Germinal center (tissue), 1 donor: ENCODE results near the gene FOS.
"Not testable (repeated sequence)": the region's sequence is repeated elsewhere in the genome, so short reads cannot be mapped to it uniquely, and the experiment has no call there.

Source experiments
- DNase-seq: peaks from one replicate; pipeline ENCODE4 v3.0.0; 2012; ENCODE audit warnings: mixed read lengths, low spot score

Gene FOS

DNA sequence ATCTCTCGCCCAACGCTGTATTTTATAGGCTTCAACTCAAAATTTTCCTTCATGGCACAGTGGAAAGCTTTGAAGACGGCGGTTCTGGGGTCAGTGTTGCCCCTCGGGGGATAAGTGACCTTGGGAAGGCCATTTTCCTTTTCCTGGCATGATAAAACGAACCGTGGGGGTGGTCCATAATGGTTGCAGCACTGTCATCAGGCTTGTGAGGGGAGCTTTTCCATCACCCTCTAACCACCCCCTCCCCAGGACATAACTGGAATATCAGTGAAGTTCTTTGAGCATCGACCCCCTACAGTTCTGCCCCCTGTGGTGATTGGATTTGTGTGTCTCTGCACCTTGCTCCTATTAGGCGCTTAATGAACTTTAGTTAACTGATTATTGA is 16.0 kb downstream of the FOS start:
- DNase-seq: peak; percentile 39

DNA sequence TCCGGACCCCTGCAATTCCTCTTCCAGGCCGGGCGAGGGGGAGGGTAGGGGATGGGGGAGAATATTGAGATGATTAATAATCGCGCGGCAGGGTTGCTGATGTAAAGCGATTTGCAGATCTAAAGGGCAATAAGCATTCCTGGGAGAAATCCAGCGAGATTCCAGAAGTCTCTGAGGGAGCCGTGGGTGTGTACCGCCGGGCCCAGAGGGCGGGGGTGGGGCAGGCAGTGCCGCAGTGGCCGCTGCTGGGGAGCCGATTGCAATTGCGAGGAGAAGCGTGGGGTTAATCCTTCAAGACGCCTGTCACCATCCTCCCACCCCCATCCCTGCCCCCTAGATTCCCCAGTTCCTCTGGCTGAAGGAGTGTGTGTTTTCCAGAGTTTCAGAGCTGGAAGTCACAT is 16.4 kb downstream of the FOS start:
- no peak for DNase-seq

DNA sequence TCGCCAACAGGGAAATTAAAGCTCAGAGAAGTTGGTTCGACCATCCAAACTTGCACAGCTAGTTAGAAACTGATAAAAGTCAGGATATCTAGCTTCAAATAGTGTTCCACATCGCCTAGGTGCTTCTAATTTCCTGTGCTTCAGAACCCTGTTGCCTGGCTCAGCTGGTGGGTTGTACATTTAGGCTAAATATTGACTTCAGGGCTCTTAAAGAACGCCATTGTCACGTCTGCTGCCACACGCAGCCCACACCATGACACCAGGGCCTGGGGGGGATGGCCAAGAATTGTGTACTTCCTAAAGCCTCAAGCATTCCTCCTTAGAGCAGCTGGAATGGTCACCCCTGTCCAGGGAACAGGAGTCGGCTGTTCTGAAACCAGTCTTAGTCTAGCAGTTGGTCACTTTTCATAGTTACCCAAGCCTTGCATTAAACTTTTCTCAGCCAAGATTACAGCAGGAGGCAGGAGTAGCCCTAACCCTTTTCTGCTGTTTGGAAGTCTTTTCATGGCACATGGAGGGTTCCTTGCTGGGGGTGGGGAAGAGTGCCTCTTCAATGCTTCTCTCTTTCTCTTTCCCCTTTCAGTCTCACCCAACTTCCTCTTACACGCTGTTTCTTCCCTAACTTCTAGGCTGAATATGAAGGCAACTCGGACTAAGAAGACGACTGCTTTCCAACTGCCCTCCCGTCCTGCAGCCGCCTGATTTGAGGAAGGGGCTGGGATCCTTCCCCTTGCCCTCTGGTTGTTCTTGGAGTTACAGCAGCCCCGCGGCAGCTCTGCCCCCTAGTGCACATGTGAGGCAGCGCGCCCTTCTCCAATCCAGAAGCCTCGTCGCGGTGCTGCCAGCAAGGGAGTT is 17.1 kb downstream of the FOS start:
- DNase-seq: peak; percentile 75

- DNase-seq: no peak
Measured at GRCh38 chr14:75297411-75298040, 18.9 kb downstream of the FOS start.

DNA sequence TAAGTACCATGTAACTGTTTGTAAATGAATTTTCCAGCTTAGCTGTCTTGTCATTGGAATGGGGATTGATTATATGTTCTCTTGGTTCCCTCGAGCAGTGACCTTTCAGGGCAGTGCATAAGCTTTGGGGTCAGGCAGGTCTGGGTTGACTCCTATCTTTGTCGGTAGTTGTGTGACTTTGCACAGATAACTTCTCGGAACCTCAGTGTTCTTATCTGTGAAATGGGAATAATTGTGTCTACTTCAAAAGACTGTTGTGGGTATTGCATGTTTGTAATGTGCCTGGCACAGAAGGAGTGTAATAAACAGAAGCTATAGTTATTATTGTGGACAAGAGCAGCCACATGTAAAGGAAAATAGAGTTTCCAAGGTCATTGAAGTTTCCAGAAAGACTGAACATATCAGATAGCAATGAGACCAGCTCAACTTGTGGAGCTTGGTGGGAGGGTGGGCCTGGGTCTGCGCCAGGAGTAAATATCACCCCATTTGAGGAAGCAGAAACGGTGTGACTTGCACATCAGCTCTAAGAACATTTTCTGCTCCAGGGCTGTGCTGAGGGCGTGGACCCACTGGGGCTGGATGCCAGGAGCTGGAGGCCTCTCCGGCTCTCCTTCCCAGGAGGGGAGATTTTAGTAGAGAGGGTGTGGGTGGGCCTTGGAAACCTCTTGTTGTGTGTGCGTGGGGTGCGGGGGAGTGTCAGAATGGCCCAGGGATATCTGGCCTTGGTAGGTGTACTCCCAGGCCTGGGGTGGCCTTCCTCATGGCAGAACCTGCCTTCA is 19.7 kb downstream of the FOS start:
- DNase-seq: no peak

- DNase-seq: no peak
Measured at GRCh38 chr14:75299059-75299458, 20.4 kb downstream of the FOS start.

GRCh38 chr14:75299576-75299975 is 20.9 kb downstream of the FOS start:
- no peak for DNase-seq

DNA sequence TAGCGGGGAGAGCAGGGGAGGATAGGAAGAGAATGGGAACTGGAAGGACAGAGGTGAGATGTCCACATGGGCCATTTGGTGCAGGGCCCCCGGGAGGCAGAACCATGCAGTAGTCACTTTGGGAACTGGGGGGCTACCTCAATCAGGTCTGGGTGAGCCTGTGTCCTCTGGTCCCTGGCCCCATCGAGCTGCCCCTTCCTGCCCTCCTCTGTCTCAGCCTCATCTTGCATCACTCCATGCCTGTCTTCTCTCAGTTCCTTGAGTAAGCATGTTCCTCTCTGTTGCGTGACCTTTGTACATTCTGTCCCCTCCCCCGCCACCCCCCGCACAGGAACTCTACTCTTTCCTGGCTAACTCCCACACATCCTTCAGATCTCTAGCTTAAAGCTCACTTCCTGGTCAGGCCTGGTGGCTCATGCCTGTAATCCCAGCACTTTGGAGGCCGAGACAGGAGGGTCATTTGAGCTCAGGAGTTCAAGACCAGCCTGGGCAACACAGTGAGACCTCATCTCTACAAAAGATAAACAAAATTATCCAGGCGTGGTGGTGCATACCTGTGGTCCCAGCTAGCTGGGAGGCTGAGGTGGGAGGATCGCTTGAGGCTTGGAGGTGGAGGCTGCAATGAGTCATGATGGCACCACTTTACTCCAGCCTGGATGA is 23.2 kb downstream of the FOS start:
- no peak for DNase-seq

GRCh38 chr14:75303381-75303789 is 24.8 kb downstream of the FOS start:
- DNase-seq: peak; percentile 73

- DNase-seq: not testable (repeated sequence)
Measured at GRCh38 chr14:75306410-75306809, 27.8 kb downstream of the FOS start.

DNA sequence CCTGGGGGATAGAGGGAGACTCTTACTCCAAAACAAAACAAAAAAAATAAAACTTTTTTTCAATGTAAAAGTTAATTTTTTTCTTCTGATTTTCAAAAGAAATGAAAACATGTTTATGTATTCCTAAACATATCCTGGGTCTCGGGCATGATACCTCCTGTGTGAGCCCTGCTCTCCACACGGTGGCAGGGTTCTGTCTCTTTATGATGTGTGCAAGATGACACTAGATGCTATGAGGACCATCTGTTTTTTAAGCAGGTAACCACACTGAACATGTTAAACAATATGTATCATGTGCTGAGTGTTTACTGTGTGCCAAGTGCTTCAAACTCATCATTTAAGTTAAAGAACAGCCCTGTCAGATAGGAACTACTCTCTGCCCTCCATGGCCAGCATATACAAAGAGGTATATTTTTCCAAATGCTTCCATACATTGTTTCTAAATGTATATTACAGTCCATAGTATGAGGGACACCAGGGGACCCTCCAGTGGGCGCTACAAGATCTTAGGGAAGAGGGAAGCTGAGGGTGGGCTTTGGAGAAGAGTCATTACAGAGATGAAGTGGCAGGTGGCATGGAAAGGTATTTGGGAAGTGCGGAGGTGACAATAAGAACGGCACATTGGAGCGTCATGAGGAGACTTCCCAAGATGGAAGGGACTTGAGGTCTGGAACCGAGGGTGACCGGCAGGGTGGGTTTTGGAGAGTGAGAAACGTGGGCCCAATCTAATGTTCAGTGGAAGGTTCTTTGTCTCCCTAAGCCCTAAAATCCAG is 28.5 kb downstream of the FOS start:
- peak; percentile 51 for DNase-seq

DNA sequence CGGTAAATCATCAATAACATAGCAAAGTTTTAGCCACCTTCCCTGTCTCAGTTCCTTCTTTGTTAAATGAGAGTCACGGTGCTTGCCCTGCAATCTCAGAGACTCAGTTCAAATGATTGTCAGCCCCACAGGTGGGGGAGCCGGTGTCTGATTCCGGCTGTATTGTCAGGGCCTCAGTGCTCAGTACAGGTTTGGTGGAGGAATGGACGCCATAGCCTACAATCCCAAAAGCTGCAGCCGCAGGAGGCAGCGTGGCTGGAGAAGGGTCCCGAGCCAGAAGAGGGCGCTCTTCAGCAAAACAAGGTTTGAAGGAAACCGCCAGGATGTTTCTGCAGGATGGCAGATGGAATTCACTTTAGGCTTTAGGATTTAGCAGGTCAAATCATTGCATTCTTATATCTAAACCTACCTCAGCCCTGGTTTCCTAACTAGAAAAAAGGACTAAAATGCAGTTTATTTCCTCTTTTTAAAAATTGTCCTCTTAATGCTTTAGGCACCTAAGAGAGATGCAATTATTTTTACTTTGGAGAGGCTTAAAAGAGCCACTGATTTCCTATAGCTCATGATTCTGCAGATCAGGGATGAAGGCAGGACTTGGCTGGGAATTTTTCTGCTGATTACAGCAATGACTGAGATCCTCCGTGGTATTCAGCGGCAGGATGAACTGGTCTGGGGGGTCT is 29.2 kb downstream of the FOS start:
- DNase-seq: peak; percentile 65

DNA sequence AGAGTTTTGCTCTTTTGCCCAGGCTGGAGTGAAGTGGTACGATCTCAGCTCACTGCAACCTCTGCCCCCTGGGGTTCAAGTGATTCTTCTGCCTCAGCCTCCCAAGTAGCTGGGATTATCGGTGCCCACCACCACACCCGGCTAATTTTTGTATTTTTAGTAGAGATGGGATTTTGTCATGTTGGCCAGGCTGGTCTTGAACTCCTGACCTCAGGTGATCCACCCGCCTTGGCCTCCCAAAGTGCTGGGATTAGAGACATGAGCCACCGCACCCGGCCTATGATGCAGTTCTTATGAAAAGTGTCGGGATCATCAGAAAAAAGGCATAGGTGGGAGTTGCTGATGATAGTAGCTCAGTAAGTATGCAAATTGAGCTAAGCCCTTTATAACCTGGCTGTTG is 30.4 kb downstream of the FOS start:
- DNase-seq: not testable (repeated sequence)

GRCh38 chr14:75309561-75309960 is 30.9 kb downstream of the FOS start:
- DNase-seq: not testable (repeated sequence)

DNA sequence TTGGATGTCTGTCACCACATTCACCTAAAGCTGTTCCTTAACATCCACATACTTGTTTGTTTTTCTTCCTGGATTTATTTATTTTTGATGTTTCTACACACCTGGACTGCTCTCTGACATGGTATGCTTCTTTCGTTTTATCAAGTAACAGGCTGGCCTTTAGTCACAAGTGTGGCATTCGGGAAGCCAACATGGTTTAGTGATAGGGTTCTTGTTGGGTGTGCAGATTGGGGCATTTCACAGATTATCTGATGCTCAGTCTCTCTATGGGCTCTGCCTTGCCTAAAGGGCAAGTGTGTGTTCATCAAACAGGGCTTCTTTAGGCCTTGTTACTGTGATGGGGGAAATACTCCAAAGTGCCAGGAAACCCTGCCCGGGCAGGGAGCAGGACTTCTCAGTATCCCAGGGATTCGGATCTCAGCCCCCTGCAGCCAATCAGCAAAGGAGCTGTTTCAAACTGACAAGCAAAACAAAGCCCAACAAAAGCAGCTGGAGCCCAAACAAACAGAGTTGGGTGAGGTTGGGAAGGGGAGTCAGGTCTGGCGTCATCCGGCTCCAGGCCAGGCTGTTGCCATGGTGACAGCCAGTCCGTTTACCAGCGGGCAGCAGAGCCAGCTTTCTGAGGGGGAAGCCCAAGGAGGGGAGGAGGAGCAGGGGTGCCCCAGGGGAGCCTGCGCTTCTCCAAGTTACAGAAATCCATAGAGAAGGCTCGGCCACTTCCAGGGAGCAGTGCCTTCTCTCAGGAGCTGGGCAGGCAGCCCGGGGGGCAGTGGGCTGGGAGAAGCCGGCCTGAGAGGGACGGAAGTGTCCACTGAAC is 31.9 kb downstream of the FOS start:
- no peak for DNase-seq

DNA sequence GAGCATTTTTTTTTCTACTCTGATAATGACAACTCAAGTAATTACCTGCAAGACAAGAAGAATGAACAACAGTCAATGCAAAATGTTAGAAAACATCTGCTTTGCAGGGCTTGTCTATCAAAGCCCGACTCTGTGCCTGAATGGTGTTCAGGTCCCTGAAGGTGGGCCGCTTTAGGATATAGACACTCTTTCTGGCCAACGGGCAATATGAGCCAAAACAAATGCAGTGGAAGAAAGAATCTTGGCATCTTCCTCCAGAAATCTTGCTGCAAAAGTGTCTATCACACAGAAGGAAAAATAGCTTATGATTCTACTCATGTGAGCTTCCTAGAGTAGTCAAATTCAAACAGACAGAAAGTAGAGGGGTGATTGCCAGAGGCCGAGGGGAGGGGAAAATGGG is 32.7 kb downstream of the FOS start:
- no peak for DNase-seq

- no peak for DNase-seq
Measured at GRCh38 chr14:75312341-75312740, 33.7 kb downstream of the FOS start.

DNA sequence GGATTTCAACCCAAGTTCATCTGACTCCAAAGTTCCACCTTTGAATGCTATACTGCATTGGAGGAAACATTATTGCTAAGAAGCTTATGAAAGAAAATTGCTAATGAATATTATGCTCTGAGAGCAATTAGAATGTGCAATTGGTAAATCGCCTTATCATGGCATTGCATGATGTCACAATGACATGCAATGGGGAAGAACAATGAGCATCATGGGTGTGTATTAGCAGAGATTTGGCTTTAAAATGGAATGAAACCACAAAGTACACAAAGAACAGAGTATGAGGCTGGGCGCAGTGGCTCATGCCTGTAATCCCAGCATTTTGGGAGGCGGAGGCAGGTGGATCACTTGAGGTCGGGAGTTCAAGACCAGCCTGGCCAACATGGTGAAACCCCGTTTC is 34.7 kb downstream of the FOS start:
- no peak for DNase-seq

- no peak for DNase-seq
Measured at GRCh38 chr14:75315144-75315543, 36.5 kb downstream of the FOS start.

GRCh38 chr14:75317148-75317547 is 38.5 kb downstream of the FOS start:
- DNase-seq: no peak
